ENCODE data around the gene AGAP1. TPM values are rescaled to one million over a fixed set of nuclear protein-coding genes. Genes with fewer than 3 reads are reported as not detected.

The AGAP1 gene
- total and polyA plus RNA-seq, 4 donors: 36.1 to 79.4 (median 52.6) TPM

DNA sequence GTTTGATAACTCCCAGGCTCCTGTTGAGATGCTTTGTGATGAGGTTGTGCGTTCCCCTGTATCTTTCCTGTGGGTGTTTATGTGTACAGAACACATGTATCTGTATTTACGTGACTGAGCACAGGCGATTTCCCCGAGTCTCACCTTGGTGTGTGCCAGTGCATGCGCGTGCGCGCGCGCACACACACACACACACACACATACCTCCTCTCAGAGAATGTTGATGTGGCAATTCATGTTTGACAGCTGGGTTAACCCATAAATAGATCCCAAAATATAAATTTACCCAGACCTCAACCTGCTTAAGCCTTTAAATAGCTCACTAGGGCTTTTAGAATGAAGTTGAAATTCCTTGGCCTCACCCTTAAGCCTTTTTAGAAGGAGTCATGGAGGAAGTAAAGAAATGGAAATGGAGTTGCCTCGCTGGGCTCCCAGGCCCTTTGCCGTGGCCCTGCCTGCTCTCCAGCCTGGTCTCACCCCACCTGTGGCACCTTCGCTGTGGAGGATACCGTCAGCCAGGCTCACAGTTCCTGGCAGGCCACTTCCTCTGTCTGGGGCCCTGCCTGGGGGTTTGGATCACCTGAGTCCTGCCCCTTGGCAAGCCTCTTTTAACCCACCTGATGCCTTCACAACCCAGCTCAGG lies 20.3 kb downstream of the AGAP1 start:
- peaks cover 30% of the 10 kb centered on the region for H3K4me1 ChIP-seq (ENCODE audit: control insufficient read depth, insufficient read depth, low read length)
- 89% methylated on average over 4 of the region's 14 CpGs for WGBS (ENCODE audit: insufficient coverage)
- DNase-seq (ENCODE audit: low read depth in 4 of 6, low spot score in 6 of 6): no peak
- H3K27ac ChIP-seq (ENCODE audit: low read depth, low read length): no peak overlapping the region
- H3K4me3 ChIP-seq (ENCODE audit: low read depth, low read length): no peak overlapping the region
- no peaks in the 10 kb centered on the region for H3K27me3 ChIP-seq (ENCODE audit: control insufficient read depth, insufficient read depth, low read length)
- peaks cover 6% of the 10 kb centered on the region for H3K36me3 ChIP-seq (ENCODE audit: control insufficient read depth, insufficient read depth, low read length)
- H3K9me3 ChIP-seq (ENCODE audit: control insufficient read depth, insufficient read depth, low read length): peaks cover 3% of the 10 kb centered on the region

DNA sequence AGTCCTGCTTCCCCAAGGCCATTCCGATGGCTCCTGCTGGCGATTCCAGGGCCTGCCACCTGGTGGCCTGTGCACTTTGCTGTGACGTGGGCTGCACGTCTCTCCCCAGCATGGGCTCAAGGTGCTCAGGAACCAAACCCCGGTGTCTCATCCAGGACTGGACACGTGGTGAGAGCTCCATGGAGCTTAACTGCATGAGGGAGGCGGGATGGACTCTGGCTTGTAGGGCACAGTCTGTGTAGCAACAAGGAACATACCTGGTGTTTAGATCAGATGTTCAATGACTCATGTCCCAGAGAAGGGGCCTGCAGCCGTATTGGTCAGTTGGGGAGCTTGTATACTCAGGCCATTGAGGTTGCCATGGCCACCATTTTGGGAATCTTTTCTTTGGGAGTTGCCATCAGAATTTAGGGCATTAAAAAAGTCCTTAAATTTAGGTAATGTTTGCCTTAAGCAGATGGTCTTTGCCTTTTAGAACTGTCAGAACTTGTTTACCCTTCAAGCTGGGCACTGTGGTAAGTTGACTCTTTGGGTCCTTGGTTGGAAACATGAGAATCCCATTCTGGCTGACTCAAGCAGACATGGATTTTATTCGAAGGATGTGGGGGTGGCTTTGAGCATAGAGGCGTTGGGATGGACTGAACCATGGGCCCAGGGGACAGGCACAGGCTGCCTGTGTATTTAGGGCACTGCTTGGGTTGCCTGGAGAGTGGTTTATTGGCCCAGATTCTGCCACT lies 21.0 kb downstream of the AGAP1 start:
- no peak for DNase-seq (ENCODE audit: low read depth in 4 of 6, low spot score in 6 of 6)
- Histone ChIP-seq H3K27ac (ENCODE audit: low read depth, low read length) (no peak overlapping the region), H3K4me1 (ENCODE audit: control insufficient read depth, insufficient read depth, low read length) (peaks cover 30% of the 10 kb centered on the region), H3K4me3 (ENCODE audit: low read depth, low read length) (no peak overlapping the region), H3K9me3 (ENCODE audit: control insufficient read depth, insufficient read depth, low read length) (peaks cover 3% of the 10 kb centered on the region), H3K36me3 (ENCODE audit: control insufficient read depth, insufficient read depth, low read length) (peaks cover 6% of the 10 kb centered on the region), H3K27me3 (ENCODE audit: control insufficient read depth, insufficient read depth, low read length) (no peaks in the 10 kb centered on the region)
- WGBS (ENCODE audit: insufficient coverage): 86% methylated on average over 10 of the region's 10 CpGs

DNA sequence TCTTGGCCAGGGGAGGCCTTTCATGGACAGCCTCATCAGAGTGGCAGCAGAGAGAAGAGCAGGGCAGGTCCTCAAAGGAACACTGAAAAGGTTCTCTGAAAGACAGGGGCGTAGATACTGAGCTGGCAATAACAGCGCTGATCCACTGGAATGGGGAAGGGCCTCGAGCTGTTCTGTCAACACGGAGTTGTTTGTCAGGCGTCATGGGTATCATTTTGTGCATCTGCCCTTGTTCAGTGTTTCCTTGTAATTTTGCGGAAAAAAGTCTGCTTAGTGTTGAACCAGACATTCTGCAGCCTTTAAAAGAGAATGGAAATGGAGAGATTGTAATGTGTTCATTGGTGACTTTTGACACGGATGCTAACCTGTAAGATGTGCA lies 21.5 kb downstream of the AGAP1 start:
- WGBS (ENCODE audit: insufficient coverage): 82% methylated on average over 7 of the region's 7 CpGs

DNA sequence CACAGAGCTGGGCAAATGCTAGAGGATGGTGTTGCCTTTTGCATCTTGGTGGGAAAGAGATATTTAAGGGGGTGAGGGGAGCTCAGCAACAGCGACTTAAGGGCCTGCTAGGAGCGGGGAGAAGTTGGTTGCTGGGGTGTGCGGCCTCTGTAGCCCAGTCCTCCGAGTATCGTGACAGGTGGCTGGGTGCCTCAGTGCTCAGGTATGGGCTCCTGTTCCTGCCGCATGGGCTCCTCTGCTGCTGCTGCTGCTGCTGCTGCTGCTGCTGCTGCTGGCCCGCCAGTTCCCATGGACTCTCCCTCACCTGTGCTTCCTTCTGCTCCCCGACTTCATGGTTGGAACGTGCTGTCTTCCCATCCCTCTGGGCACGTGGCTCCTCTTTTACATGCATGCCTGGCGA lies 22.0 kb downstream of the AGAP1 start:
- no peak for DNase-seq (ENCODE audit: low read depth in 4 of 6, low spot score in 6 of 6)

More for the DNA sequence above, 21.5 kb downstream of the AGAP1 start:
- Histone ChIP-seq H3K36me3 (ENCODE audit: control insufficient read depth, insufficient read depth, low read length) (peaks cover 6% of the 10 kb centered on the region), H3K27me3 (ENCODE audit: control insufficient read depth, insufficient read depth, low read length) (no peaks in the 10 kb centered on the region), H3K9me3 (ENCODE audit: control insufficient read depth, insufficient read depth, low read length) (peaks cover 3% of the 10 kb centered on the region), H3K4me3 (ENCODE audit: low read depth, low read length) (no peak overlapping the region), H3K27ac (ENCODE audit: low read depth, low read length) (no peak overlapping the region), H3K4me1 (ENCODE audit: control insufficient read depth, insufficient read depth, low read length) (peaks cover 30% of the 10 kb centered on the region)
- no peak for DNase-seq (ENCODE audit: low read depth in 4 of 6, low spot score in 6 of 6)

DNA sequence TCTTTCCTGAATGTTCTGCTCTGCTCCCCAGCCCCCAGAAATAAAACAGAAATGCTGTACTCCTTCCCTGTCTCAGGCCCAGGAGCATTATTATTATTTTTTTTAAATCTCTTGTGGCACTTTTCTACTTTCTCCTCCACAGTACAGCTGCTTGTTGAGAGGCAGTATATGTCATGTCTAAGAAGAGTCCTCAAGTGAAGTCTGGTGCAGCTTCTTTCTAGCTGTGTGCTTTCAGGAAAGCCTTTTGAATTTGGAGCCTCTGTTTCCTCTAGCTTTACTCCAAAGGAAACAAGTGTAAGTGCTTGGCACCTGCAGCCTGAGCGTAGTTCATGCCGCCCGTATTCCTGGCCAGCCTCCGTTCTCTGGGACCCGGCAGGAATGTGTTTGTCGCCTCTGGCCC lies 22.4 kb downstream of the AGAP1 start:
- H3K36me3 ChIP-seq (ENCODE audit: control insufficient read depth, insufficient read depth, low read length): peaks cover 6% of the 10 kb centered on the region
- no peak overlapping the region for H3K4me3 ChIP-seq (ENCODE audit: low read depth, low read length)
- peaks cover 26% of the 10 kb centered on the region for H3K4me1 ChIP-seq (ENCODE audit: control insufficient read depth, insufficient read depth, low read length)
- no peak overlapping the region for H3K27ac ChIP-seq (ENCODE audit: low read depth, low read length)
- no peak for DNase-seq (ENCODE audit: low read depth in 4 of 6, low spot score in 6 of 6)
- no peaks in the 10 kb centered on the region for H3K27me3 ChIP-seq (ENCODE audit: control insufficient read depth, insufficient read depth, low read length)
- WGBS (ENCODE audit: insufficient coverage): 96% methylated on average over 6 of the region's 6 CpGs
- peaks cover 3% of the 10 kb centered on the region for H3K9me3 ChIP-seq (ENCODE audit: control insufficient read depth, insufficient read depth, low read length)

More for the DNA sequence above, 22.0 kb downstream of the AGAP1 start:
- Histone ChIP-seq H3K4me3 (ENCODE audit: low read depth, low read length) (no peak overlapping the region), H3K4me1 (ENCODE audit: control insufficient read depth, insufficient read depth, low read length) (peaks cover 30% of the 10 kb centered on the region), H3K9me3 (ENCODE audit: control insufficient read depth, insufficient read depth, low read length) (peaks cover 3% of the 10 kb centered on the region), H3K36me3 (ENCODE audit: control insufficient read depth, insufficient read depth, low read length) (peaks cover 6% of the 10 kb centered on the region), H3K27me3 (ENCODE audit: control insufficient read depth, insufficient read depth, low read length) (no peaks in the 10 kb centered on the region), H3K27ac (ENCODE audit: low read depth, low read length) (no peak overlapping the region)
- 96% methylated on average over 10 of the region's 11 CpGs for WGBS (ENCODE audit: insufficient coverage)

DNA sequence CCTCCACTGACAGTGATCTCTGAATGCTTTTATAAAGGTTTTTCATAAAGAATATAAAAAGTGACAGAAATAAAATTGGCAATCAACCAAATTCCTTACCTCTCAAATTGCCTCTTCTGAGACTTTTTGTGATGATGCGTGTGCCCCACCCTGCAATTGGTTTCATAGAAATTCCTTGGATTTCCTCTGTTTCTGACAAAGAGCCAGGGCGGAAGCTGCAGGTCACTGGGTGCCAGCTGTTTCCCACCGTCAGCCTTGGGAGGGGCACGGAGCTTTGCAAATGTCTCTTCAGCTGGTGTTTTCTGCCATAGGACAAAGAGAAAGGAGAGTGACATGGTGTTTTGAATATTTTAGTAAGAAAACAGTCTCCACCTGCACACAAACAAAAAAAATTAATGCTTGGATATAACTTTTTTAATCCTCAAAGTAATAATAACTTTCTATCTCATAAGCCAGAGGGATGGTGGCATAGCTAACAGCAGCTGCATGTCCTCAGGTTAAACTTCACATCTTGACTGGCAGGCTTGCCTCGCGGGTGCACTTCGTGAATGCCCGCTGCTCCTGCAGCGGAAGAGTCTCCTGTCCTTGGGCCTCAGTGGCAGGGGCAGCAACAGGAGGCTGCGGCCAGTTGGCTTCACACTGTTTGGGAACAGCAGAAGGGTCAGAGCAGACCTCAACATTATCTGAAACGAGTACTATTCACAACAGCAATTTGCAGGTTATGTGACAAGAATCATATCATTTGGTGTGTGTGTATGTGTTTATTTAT lies 24.7 kb downstream of the AGAP1 start:
- H3K27ac ChIP-seq (ENCODE audit: low read depth, low read length): no peak overlapping the region
- WGBS (ENCODE audit: insufficient coverage): 90% methylated on average over 6 of the region's 11 CpGs
- peaks cover 6% of the 10 kb centered on the region for H3K36me3 ChIP-seq (ENCODE audit: control insufficient read depth, insufficient read depth, low read length)
- DNase-seq (ENCODE audit: low read depth in 4 of 6, low spot score in 6 of 6): no peak
- peaks cover 34% of the 10 kb centered on the region for H3K4me1 ChIP-seq (ENCODE audit: control insufficient read depth, insufficient read depth, low read length)
- peaks cover 3% of the 10 kb centered on the region for H3K9me3 ChIP-seq (ENCODE audit: control insufficient read depth, insufficient read depth, low read length)
- H3K4me3 ChIP-seq (ENCODE audit: low read depth, low read length): no peak overlapping the region
- H3K27me3 ChIP-seq (ENCODE audit: control insufficient read depth, insufficient read depth, low read length): no peaks in the 10 kb centered on the region

DNA sequence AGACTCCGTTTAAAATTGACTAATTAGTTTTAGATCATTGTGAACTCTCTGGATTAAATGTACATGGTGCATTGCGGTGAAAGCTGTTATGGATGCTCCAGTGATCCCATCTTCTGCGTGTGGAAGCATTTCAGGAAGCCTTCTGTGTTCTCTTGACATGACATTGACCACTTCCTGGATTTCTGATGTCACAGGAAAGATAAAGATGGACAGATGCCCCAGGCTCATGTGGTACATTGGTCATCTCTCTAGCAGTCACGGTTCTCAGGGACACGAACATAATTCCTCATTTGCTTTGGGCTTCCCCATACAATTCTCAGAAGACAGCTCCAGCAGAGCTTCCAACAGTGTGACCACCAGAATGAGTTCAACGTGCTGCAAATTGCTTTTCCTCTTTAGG lies 26.9 kb downstream of the AGAP1 start:
- Histone ChIP-seq H3K4me3 (ENCODE audit: low read depth, low read length) (no peak overlapping the region), H3K27ac (ENCODE audit: low read depth, low read length) (no peak overlapping the region), H3K4me1 (ENCODE audit: control insufficient read depth, insufficient read depth, low read length) (peaks cover 31% of the 10 kb centered on the region), H3K27me3 (ENCODE audit: control insufficient read depth, insufficient read depth, low read length) (no peaks in the 10 kb centered on the region), H3K36me3 (ENCODE audit: control insufficient read depth, insufficient read depth, low read length) (peaks cover 2% of the 10 kb centered on the region), H3K9me3 (ENCODE audit: control insufficient read depth, insufficient read depth, low read length) (peaks cover 3% of the 10 kb centered on the region)
- no peak for DNase-seq (ENCODE audit: low read depth in 4 of 6, low spot score in 6 of 6)
- WGBS (ENCODE audit: insufficient coverage): 86% methylated on average over 5 of the region's 6 CpGs

DNA sequence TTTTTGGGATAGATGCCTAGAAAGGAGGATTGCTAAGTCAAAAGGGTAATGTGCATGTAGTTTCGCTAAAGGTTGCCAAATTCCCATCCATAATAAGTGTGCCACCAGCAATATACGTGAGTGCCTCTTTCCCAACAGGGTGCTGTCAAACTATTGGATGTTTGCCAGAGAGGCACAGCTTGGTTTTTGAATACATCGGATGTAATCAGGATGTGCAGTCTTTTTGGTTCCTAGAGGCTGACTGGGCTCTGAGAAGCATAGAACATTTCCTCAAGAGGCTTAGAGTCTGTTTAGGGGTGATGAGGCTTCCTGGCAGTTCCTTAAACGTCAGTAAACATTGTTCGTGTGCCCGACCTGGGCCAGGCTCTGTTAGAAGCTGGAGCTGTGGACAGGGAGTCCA lies 28.0 kb downstream of the AGAP1 start:
- Histone ChIP-seq H3K27me3 (ENCODE audit: control insufficient read depth, insufficient read depth, low read length) (no peaks in the 10 kb centered on the region), H3K4me3 (ENCODE audit: low read depth, low read length) (no peak overlapping the region), H3K4me1 (ENCODE audit: control insufficient read depth, insufficient read depth, low read length) (peaks cover 29% of the 10 kb centered on the region), H3K9me3 (ENCODE audit: control insufficient read depth, insufficient read depth, low read length) (no peaks in the 10 kb centered on the region), H3K27ac (ENCODE audit: low read depth, low read length) (no peak overlapping the region), H3K36me3 (ENCODE audit: control insufficient read depth, insufficient read depth, low read length) (no peaks in the 10 kb centered on the region)
- 36% methylated on average over 4 of the region's 6 CpGs for WGBS (ENCODE audit: insufficient coverage)
- peak in 2 of 6 donors; percentile 83 to 90 for DNase-seq (ENCODE audit: low read depth in 4 of 6, low spot score in 6 of 6)

DNA sequence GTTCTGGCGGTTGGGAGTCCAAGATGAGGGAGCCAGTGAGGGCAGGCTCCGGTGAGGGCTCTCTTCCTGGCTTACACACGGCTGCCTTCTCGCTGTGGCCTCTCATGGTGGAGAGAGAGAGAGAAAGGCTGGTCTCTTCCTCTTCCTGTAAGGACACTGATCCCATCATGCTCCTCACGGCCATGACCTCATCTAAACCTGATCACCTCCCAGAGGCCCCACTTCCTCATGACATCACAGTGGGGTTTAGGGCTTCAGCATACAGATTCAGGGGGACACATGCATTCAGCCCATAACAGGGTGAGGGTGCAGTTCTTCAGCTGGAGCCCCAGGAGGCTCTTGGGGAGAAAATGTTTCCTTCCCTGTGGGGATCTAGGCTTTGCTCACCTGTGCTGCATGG lies 29.2 kb downstream of the AGAP1 start:
- H3K36me3 ChIP-seq (ENCODE audit: control insufficient read depth, insufficient read depth, low read length): no peaks in the 10 kb centered on the region
- H3K4me1 ChIP-seq (ENCODE audit: control insufficient read depth, insufficient read depth, low read length): peaks cover 23% of the 10 kb centered on the region
- 100% methylated on average over 1 of the region's 5 CpGs for WGBS (ENCODE audit: insufficient coverage)
- H3K4me3 ChIP-seq (ENCODE audit: low read depth, low read length): no peak overlapping the region
- DNase-seq (ENCODE audit: low read depth in 4 of 6, low spot score in 6 of 6): no peak
- no peaks in the 10 kb centered on the region for H3K27me3 ChIP-seq (ENCODE audit: control insufficient read depth, insufficient read depth, low read length)
- H3K27ac ChIP-seq (ENCODE audit: low read depth, low read length): no peak overlapping the region
- H3K9me3 ChIP-seq (ENCODE audit: control insufficient read depth, insufficient read depth, low read length): no peaks in the 10 kb centered on the region

Measured in spinal cord (tissue), 10 donors.